ENCODE results near the gene PCGF1.
"Not testable (repeated sequence)": the region's sequence is repeated elsewhere in the genome, so short reads cannot be mapped to it uniquely, and the experiment has no call there.

The PCGF1 gene

DNA sequence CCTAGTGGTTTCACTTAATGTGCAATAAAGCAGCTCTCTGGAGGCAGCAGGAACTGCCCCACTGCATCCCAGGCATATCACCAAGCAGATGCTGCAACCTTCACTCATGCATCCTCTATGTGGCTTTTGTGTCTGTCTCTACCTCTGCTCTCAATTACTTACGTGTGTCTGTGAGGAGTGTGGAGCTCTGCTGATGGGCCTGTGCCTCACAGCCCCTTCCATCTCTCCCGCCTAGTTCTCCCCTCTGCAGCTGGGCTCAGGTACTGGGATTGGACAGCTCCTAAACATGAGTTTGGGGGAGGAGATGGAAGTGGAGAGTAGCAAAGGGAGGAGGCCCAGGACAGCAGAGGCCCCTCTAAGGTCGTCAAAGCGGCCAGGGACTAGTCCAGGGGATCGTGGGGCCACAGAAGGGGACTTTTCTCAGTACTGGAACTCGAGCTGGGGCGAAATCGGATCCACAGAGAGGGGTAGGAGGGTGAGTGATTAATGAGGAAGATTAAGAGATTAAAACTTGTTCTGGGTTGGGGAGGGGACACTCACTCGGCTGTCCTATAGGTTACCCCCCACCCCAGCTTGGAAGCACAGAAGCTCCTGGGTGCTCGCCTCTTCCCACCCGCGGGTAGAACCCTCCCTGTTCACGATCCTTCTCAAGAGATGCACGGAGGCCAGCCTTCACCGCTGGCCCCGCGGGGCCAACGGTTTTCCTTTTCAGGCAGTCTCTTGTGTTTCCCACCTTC is 6.0 kb downstream of the PCGF1 start:
- DNase-seq (ENCODE audit: extremely low spot score, insufficient read length, low read depth): no peak
- FAIRE-seq: no peak

DNA sequence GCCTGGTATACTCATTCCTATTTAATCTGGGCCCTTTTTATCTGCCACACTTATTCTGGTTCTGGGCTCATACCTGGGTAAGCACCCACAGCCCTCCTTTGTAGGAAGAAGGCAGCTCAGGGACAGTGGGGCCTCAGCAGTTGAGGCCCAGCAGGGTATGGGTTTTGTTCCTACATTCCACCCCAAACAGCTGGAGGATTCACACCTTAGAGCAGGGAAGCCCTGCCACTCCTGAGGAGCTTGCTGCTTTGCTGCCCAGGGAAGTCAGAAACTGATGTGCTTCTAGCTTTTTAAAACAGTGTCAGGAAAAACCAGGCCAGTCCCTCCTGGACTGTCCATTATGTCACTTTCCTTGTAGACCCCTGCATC is 6.9 kb downstream of the PCGF1 start:
- FAIRE-seq (no peak), DNase-seq (ENCODE audit: extremely low spot score, insufficient read length, low read depth) (no peak)

DNA sequence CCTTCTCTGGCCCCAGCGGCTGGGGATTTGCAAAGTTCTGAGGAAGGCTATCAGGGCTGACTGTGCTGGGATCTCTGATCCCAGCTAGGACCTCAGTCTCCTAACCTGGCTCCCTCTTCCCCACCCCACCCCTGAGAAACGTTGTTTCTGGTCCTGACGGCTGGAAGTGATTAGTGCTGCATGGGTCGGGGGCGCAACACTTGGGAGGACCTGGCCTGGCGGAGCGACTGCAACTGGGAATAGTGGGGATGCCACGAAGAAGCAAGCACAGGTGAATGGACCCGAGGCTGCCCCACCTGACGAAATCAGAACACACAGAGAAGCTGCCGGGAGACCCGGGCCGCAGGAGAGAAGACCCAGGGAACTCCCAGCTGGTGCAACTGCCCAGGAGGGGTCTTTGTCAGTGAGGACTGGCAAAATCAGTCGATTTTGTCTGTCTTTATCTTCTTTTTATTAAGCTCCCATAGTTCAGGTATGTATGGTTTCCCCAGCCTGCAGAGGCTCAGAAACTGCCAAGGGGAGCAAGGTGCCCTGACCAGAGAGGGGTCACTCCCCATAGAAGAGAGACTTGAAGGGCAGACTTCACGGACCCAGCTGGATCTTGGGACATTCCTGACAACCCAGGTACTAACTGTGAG is 7.4 kb downstream of the PCGF1 start:
- DNase-seq (ENCODE audit: extremely low spot score, insufficient read length, low read depth) (no peak), FAIRE-seq (no peak)

DNA sequence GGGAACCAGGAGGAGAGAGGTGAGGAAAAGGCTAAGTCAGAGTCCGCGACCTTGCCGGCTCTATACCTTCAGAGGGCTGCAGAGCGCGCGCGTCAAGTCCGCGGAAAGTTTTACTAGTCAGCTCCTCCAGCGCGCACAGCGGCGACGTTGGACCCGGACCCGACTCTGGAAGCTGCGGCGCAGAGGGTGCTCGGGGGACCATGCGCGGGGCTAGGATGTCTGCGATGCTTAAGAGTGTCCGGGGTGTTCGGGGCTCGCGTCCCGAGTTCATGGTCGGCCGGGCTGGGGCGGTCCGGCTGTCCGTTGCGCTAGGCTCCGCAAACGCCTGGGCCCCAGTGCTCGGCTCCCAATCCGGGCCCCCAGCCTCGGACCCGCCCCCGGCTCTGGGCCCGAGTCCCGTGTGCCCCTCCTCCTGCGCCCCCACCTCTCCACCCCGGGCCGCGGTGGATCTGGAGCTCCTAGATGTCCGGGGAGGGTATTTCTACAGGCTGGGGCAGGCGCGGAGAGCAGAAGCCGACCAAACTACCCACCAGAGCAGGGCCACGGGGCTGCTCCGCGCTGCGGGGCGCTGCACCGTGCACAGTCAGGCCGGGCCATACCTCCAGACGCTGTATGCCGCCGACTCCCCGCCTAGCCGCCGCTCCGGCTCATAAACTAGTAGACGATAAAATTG is 8.1 kb downstream of the PCGF1 start, which contains the start of gene LBX2:
Gene LBX2 (minus strand): TSS at position 337 of the 673 bp plus-strand sequence. CDS start 66 bp downstream, at position 271.
- no peak for DNase-seq (ENCODE audit: extremely low spot score, insufficient read length, low read depth)
- no peak for FAIRE-seq

DNA sequence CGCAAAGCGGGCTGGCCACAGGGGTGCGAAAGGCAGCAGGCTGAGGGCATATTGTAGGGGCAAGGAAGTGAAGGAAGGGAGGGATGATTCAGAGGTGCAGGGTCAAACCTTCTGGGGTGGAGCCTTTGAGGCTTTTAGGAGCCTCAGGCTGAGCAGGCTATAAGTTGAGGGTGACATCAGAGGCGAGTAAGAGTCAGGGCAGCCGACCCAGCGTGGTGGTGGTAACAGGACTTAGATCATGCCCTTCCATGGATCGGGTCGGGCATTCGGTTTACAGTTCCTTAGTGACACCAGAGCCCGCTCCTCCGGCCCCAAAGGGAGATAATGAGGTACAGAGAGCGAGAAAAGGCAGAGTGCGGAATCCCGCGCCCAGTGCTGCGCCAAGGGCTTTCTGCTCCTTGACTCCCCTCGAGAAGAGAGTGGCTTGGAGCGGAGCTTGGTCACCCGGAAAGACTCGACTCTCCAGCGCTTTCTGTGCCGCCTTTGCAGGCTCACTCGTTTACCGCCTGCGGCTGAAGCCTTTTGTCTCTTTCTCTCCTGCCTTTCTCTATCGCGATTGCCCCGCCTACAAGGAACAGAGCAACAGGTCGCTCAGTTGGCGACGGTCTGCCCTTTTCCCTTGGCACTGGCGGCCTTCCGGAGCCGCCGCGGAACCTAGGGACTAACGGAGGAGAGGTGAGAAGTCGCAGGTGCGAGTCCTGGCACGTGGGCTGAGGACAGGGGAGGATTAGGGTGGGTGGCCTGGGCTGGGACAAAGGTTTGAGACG is 8.8 kb downstream of the PCGF1 start:
- FAIRE-seq: no peak
- no peak for DNase-seq (ENCODE audit: extremely low spot score, insufficient read length, low read depth)

DNA sequence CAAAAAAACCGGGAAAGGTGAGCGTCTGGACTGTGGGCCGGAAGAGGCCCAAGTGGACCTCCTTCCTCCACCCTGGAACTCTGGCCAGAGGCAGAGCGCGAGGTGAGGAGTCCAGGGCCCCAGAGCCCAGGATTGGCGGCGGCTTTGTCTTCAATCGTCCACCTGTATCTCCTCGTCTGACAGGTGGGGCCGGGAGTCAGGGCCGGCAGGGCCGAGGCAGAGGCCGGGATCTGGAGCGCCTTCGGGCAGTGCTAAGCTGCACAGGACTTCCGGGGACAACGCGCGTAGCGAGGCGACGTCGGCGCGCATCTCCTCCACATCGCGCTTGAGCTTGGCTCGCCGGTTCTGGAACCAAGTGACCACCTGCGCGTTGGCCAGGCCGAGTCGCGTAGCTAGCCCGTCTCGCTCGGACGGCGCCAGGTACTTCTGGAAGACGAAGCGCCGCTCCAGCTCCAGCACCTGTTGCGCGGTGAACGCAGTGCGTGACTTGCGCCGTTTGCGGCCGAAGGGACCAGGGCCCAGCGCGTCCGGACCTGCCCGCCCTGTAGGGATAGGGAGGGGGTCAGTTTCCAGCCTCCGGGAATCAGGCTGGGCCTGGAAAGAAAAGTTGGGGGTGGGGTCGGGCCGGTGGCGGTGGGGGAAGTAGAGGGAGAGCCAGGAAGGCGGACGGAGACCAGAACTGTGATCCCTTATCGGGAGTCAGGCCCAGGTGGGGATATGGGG is 9.6 kb downstream of the PCGF1 start:
- DNase-seq (ENCODE audit: extremely low spot score, insufficient read length, low read depth) (no peak), FAIRE-seq (no peak)

DNA sequence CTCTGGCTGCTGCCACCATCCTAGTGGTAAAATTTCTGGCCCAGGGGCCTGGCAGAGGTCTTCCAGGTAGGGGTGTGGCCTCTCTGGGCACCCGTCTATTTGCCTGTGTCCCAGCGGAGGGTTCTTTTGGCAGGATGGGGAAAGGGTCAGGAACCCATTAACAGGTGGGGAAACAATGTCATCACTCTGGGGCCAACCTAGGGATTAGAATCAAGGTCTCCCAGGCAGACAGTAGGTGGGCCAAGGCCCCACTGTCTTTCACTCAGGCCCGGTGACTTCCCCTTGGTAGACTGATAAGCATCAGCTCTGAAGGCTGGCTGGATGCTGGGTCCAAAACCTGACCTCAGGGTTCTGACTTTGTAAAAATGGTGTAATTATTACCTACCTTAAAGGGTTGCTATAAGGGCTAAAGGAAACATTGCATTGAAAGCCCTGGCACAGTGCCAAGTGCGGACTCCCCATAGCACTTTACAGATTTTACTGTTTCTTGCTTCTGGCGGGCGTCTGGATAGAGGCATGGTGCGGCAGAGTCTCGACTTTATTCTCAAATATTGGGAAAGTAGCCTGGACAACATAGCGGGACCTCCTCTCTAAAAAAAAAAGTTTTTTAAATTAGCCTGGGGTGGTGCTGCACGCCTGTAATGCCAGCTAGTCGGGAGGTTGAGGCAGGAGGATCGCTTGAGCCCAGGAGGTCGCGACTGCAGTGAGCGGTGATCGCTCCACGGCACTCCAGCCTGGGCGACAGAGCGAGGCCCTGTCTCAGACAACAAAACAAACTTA is 10.3 kb downstream of the PCGF1 start:
- DNase-seq (ENCODE audit: extremely low spot score, insufficient read length, low read depth) (no peak), FAIRE-seq (no peak)

DNA sequence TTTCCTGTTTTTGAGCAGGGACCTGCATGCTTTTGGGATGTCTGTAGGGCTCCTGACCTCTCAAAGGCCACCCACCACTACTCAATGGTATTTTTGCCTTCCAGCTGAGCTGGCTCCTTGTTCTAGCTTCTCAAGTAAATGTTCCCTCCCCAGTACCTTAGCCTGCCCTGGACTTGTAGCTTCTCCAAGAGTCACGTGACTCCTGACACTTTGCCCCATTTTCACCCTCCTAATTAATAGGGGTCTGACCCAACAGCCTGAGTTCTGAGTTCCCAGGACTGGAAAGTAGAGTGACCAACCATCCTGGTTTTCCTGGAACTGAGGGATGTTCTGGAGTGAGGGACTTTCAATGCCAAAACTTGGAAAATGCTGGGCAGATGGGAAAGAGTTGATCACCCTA is 12.1 kb downstream of the PCGF1 start:
- no peak for FAIRE-seq
- DNase-seq (ENCODE audit: extremely low spot score, insufficient read length, low read depth): no peak

DNA sequence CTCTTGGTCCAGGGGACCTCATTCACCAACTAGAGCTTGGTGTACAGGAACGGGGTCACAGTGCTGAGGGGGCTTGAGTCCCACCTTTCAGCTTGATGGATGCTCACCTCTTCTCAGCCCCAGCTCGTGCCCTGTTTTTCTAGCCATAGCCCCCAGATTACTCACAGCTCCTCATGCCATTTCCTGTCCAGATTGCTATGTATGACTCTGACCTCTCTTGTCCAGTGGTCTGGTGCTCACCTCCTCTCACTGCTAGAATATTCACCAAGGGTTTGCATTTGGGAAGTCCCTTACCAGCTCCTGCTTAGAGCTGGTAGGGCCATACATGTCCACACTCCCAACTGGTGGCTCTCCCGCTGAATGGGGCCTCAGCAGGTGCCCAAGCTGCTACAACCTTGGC is 13.9 kb downstream of the PCGF1 start:
- DNase-seq (ENCODE audit: extremely low spot score, insufficient read length, low read depth) (no peak), FAIRE-seq (no peak)

DNA sequence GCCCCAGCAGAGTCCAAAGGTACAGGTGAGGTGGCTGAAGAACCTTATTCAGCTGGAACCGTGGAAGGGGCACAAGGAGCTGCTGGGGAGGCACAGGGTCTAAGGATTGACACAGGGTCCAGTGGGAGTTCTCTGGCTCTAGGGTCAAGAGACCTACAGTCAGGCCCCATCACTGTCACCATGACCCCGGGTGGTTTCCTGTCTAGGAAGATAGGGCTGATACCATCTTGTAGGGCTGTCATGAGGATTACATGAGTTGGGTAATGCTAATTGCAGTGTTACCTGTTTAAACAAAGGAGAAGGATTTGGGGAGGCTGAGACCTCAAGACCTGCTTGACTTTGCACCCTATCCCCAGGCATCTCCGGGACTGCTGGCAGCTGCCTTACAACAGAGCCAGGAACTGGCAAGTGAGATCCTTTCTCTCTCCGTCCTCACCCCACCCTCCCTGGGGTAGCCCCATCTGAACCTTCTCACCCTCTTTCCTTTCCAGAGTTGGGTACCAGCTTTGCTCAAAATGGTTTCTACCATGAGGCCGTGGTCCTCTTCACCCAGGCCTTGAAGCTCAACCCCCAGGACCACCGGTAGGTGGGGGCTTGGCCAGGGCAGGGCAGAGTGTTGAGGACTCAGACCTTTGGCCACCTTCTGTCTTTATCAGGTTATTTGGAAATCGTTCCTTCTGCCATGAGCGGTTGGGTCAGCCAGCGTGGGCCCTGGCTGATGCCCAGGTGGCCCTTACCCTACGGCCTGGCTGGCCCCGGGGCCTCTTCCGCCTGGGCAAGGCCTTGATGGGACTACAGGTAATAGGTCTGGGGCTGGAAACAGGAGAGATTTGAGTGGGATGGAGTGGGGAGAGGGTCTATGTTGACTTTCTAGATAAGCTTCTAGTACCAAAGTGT is 15.6 kb downstream of the PCGF1 start:
- DNase-seq (ENCODE audit: extremely low spot score, insufficient read length, low read depth) (no peak), FAIRE-seq (no peak)

DNA sequence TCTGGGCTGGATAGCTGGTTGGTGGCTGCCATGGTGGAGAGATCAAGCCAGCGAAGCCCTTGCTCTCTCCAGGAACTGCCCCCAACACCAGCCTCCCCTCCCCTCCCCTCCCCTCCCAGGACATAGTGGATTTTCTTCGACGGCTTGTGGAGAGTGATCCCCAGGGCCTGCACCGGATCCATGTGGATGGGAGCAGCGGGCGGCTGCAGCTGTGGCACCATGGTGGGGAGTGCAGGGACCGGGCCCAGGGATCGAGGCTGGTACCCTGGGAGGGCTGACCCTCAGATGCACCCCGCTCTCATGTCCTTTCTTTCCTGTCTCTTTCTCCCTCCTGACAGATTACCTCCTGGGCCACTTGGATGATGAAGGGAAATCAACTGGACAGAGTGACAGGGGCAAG is 17.6 kb downstream of the PCGF1 start:
- FAIRE-seq (no peak), DNase-seq (ENCODE audit: extremely low spot score, insufficient read length, low read depth) (no peak)

DNA sequence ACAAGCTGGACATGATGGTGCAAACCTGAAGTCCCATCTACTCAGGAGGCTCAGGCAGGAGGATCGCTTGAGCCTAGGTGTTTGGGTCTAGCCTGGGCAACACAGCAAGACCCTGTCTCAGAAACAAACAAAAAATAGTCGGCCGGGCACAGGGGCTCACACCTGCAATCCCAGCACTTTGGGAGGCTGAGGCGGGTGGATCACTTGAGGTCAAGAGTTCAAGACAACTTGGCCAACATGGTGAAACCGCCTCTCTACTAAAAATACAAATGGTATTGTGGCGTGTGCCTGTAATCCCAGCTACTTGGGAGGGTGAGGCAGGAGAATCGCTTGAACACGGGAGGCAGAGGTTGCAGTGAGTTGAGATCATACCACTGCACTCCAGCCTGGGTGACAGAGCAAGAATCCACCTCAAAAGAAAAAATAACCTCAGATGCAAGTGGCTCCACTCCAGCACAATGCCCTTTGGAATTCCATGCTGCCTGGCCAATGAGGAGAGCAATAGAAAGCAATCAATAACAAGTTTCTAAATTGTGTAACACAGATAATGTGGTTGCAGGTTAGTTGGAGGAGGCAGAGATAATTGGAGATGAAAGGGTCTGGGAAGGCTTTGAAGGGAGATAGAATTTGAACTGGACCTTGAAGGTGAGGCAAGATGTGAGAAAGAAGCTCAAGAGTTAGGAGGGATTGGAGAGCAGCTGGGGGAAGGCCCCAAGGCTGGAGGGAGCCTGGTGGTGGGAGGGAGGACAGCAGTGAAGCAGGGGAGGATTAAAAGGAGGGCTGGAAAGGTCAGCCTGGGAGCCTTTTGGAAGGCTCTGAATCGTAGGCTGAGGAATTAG is 18.6 kb downstream of the PCGF1 start:
- FAIRE-seq (no peak), DNase-seq (ENCODE audit: extremely low spot score, insufficient read length, low read depth) (no peak)

DNA sequence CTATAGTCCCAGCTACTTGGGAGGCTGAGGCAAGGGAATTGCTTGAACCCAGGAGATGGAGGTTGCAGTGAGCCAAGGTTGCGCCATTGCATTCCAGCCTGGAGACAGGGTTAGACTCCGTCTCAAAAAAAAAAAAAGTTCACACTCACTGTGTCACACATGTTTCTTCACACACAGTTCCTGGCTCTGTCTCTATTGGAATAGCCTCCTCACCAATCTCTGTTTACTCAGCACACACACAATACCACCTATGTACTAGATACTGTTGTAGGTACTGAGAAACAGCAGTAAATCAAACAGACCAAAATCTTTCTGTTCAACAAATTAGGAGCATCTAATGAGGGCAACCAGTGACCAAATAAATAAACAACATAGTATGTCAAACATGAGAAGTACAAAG is 21.4 kb downstream of the PCGF1 start:
- FAIRE-seq (no peak), DNase-seq (ENCODE audit: extremely low spot score, insufficient read length, low read depth) (no peak)

DNA sequence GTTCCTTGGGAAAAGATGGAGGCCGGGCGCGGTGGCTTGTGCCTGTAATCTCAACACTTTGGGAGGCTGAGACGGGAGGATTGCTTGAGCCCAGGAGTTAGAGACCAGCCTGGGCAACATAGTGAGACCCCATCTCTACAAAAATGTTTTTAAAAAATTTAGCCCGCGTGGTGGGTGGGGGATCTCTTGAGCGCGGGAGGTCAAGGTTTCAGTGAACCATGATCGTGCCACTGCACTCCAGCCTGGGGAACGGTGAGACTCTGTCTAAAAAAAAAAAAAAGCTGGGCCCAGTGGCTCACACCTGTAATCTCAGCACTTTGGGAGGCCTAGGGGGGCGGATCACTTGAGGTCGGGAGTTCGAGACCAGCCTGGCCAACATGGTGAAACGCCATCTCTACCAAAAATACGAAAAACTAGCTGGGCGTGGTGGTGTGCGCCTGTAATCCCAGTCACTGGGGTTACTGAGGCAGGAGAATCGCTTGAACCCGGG is 23.8 kb downstream of the PCGF1 start:
- FAIRE-seq; DNase-seq (ENCODE audit: extremely low spot score, insufficient read length, low read depth): not testable (repeated sequence)

DNA sequence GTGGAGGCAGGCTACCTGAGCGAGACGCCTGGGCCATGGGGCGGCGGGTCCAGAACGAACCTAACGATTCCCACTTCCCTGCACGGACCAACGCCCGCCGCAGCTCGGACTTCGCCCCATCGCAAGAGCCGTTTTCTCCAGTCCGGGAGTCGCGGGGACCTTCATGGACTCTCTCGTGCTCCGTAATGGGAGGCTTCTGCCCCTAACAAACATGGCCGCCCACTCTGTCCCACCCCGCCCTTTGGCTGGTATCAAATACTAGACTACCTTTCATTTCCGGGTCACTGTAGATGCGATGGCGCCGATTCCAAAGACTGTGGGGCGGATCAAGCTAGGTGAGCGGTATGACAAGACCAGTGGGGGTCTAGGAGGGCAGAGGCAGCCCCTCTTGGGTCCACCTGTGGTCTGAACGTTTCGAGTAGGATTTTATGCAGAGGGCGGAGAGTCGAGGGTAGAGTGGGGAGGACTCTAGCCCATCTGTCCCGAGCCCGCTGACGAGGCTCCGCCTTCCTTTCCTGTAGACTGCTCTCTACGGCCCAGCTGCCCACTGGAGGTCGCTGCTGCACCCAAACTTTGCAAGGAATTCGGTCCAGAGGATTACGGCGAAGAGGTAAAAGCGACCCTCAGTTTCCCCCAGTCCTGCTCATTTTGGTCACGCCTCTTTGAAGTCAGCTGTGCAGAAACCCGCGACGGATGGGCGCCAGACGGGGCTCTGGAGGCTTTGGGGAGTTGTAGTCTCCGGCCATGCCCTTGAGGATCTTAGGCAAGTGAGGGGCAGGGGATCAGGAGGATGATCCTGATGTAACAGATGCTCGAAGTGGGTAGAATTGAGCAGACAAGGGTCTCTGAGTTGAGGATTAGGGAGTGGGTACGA is 24.5 kb downstream of the PCGF1 start, which contains the start of the genes CCDC142 and TTC31:
Gene CCDC142 (minus strand): TSS at position 198 of the 874 bp plus-strand sequence. CDS start 161 bp downstream, at position 37.
Gene TTC31 (plus strand): TSS at position 281 of the 874 bp plus-strand sequence. CDS start 15 bp downstream, at position 296.
- FAIRE-seq (peak; percentile 96), DNase-seq (ENCODE audit: extremely low spot score, insufficient read length, low read depth) (peak; percentile 83)
